ENCODE data around the gene HSBP1L1. TPM values are rescaled to one million over a fixed set of nuclear protein-coding genes. Genes with fewer than 3 reads are reported as not detected.

Gene HSBP1L1
- total and polyA plus RNA-seq, 5 donors, result 9.9 to 18.8 (median 11.8) TPM

Other genes starting within 250 kb of the HSBP1L1 start
- gene KCNG2, start 166.7 kb upstream of the HSBP1L1 start, total RNA-seq, result under 1 TPM in 2 of 4 donors, not detected in 2; 0.15 to 0.37 TPM
- gene KCNG2, start 166.7 kb upstream of the HSBP1L1 start, polyA plus RNA-seq, result not detected
- 10 to 100 TPM; 24.7 to 40.0 (median 29.8) TPM for gene SLC66A2, start 13.0 kb upstream of the HSBP1L1 start, total RNA-seq
- 27.0 TPM for gene SLC66A2, start 13.0 kb upstream of the HSBP1L1 start, polyA plus RNA-seq
- gene TXNL4A, start 23.9 kb downstream of the HSBP1L1 start, total RNA-seq, result 100 to 1,000 TPM in 1 of 4 donors, 10 to 100 TPM in 3; 69.7 to 104 (median 94.7) TPM
- gene TXNL4A, start 23.9 kb downstream of the HSBP1L1 start, polyA plus RNA-seq, result 91.9 TPM
- gene RBFA, start 69.8 kb downstream of the HSBP1L1 start, total RNA-seq, result 10 to 100 TPM; 10.3 to 15.2 (median 12.8) TPM
- 13.6 TPM for gene RBFA, start 69.8 kb downstream of the HSBP1L1 start, polyA plus RNA-seq
- 10 to 100 TPM; 12.0 to 14.7 (median 12.9) TPM for gene ADNP2, start 144.6 kb downstream of the HSBP1L1 start, total RNA-seq
- 4.1 TPM for gene ADNP2, start 144.6 kb downstream of the HSBP1L1 start, polyA plus RNA-seq

Data from right cardiac atrium (tissue), 5 donors.